Astrocyte (in vitro differentiated cells and primary cell): ENCODE data around the gene MEPCE. TPM values are rescaled to one million over a fixed set of nuclear protein-coding genes. Genes with fewer than 3 reads are reported as not detected.

Source experiments
- DNase-seq: peaks from one replicate; pipeline ENCODE4 v3.0.0-alpha.2; 2010; ENCODE audit warnings: low read depth
- FAIRE-seq: peaks from 2 replicates; lab custom pipeline; 2011; peaks lifted over from hg19 to GRCh38; lab: Jason Lieb, UNC
- H2AFZ ChIP-seq: 2 replicates; pipeline ENCODE4 v1.6.0; 2012; ENCODE audit warnings: low read depth, low read length, inconsistent platforms
- H3K27ac ChIP-seq: 2 replicates; pipeline ENCODE4 v1.5.1; 2011; ENCODE audit warnings: low read depth, low read length, inconsistent platforms
- H3K27me3 ChIP-seq: 2 replicates; pipeline ENCODE4 v1.6.0; 2011; ENCODE audit warnings: low read length, inconsistent platforms; ENCODE audit not compliant: insufficient read depth
- H3K36me3 ChIP-seq: 2 replicates; pipeline ENCODE4 v1.5.1; 2011; ENCODE audit warnings: low read length, inconsistent platforms; ENCODE audit not compliant: insufficient read depth
- H3K4me1 ChIP-seq: 2 replicates; pipeline ENCODE4 v1.5.1; 2011; ENCODE audit warnings: low read length, inconsistent platforms; ENCODE audit not compliant: insufficient read depth
- H3K4me2 ChIP-seq: 2 replicates; pipeline ENCODE4 v1.6.0; 2012; ENCODE audit warnings: low read length, inconsistent platforms
- H3K4me3 ChIP-seq: 2 replicates; pipeline ENCODE4 v1.5.1; 2011; ENCODE audit warnings: low read depth, mild to moderate bottlenecking, low read length, inconsistent platforms; ENCODE audit not compliant: insufficient read depth
- H3K79me2 ChIP-seq: 2 replicates; pipeline ENCODE4 v1.6.0; 2012; ENCODE audit warnings: mild to moderate bottlenecking, low read length, inconsistent platforms; ENCODE audit not compliant: insufficient read depth
- H3K9ac ChIP-seq: 2 replicates; pipeline ENCODE4 v1.6.0; 2012; ENCODE audit warnings: mild to moderate bottlenecking, low read length, inconsistent platforms
- H3K9me3 ChIP-seq: 2 replicates; pipeline ENCODE4 v1.5.1; 2012; ENCODE audit warnings: low read depth, mild to moderate bottlenecking, low read length, inconsistent platforms; ENCODE audit not compliant: insufficient read depth
- H4K20me1 ChIP-seq: 2 replicates; pipeline ENCODE4 v1.6.0; 2012; ENCODE audit warnings: low read length, inconsistent platforms; ENCODE audit not compliant: insufficient read depth
- H3K27ac Mint-ChIP-seq: one replicate; pipeline ENCODE4 v1.8.0; 2021; ENCODE audit warnings: mild to moderate bottlenecking, mixed read lengths; ENCODE audit not compliant: unreplicated experiment
- H3K27me3 Mint-ChIP-seq: one replicate; pipeline ENCODE4 v1.8.0; 2021; ENCODE audit warnings: low read depth, mixed read lengths; ENCODE audit not compliant: unreplicated experiment
- H3K36me3 Mint-ChIP-seq: one replicate; pipeline ENCODE4 v1.8.0; 2021; ENCODE audit warnings: low read depth, mixed read lengths; ENCODE audit not compliant: unreplicated experiment
- H3K4me1 Mint-ChIP-seq: one replicate; pipeline ENCODE4 v1.8.0; 2021; ENCODE audit warnings: low read depth, mixed read lengths; ENCODE audit not compliant: unreplicated experiment
- H3K4me3 Mint-ChIP-seq: one replicate; pipeline ENCODE4 v1.8.0; 2021; ENCODE audit warnings: mild to moderate bottlenecking, moderate library complexity, mixed read lengths; ENCODE audit not compliant: unreplicated experiment
- H3K9me3 Mint-ChIP-seq: one replicate; pipeline ENCODE4 v1.8.0; 2021; ENCODE audit warnings: mild to moderate bottlenecking, mixed read lengths; ENCODE audit not compliant: unreplicated experiment
- CTCF ChIP-seq: IDR thresholded peaks from 2 replicates; pipeline ENCODE4 v1.5.1; 2011; ENCODE audit warnings: low read depth, mild to moderate bottlenecking, inconsistent platforms, low read length, moderate library complexity; ENCODE audit not compliant: insufficient read depth
- EZH2 ChIP-seq: IDR thresholded peaks from 2 replicates; pipeline ENCODE4 v1.6.1; 2012; ENCODE audit warnings: mild to moderate bottlenecking, low read length, inconsistent platforms; ENCODE audit not compliant: insufficient read depth
- total RNA-seq: library from RNA; stranded (reverse); gene quantifications from 2 replicates; pipeline ENCODE4 v1.2.1, GENCODE V29; 2021

MEPCE gene
- total RNA-seq, 1 donor from 2014 or later = 20.2 TPM

GRCh38 chr7:100455206-100455605 is 25.6 kb downstream of the MEPCE start:
- H3K27ac Mint-ChIP-seq = no peak overlapping the region
- no peak for DNase-seq
- Histone ChIP-seq H3K27ac (no peak overlapping the region), H4K20me1 (no peaks in the 10 kb centered on the region), H3K79me2 (no peaks in the 10 kb centered on the region), H3K9ac (no peak overlapping the region), H3K9me3 (no peaks in the 10 kb centered on the region), H3K4me3 (no peak overlapping the region), H3K36me3 (no peaks in the 10 kb centered on the region), H3K4me1 (peaks cover 7% of the 10 kb centered on the region), H3K4me2 (no peak overlapping the region), H2AFZ (no peak overlapping the region), H3K27me3 (no peaks in the 10 kb centered on the region)
- no peaks in the 10 kb centered on the region for H3K9me3 Mint-ChIP-seq
- TF ChIP-seq CTCF (no peak), EZH2 (no peak)
- no peaks in the 10 kb centered on the region for H3K27me3 Mint-ChIP-seq
- no peak overlapping the region for H3K4me3 Mint-ChIP-seq
- peaks cover 4% of the 10 kb centered on the region for H3K36me3 Mint-ChIP-seq
- H3K4me1 Mint-ChIP-seq = no peaks in the 10 kb centered on the region
- no peak for FAIRE-seq

GRCh38 chr7:100456562-100456961 is 26.9 kb downstream of the MEPCE start:
- Histone ChIP-seq H3K9me3 (no peaks in the 10 kb centered on the region), H3K4me1 (no peaks in the 10 kb centered on the region), H2AFZ (no peak overlapping the region), H3K36me3 (no peaks in the 10 kb centered on the region), H3K27me3 (no peaks in the 10 kb centered on the region), H3K4me3 (no peak overlapping the region), H3K9ac (no peak overlapping the region), H3K27ac (no peak overlapping the region), H3K79me2 (no peaks in the 10 kb centered on the region), H3K4me2 (no peak overlapping the region), H4K20me1 (no peaks in the 10 kb centered on the region)
- TF ChIP-seq EZH2 (no peak), CTCF (no peak)
- no peak for DNase-seq
- Mint-ChIP-seq H3K27me3 (no peaks in the 10 kb centered on the region), H3K36me3 (peaks cover 4% of the 10 kb centered on the region), H3K4me1 (no peaks in the 10 kb centered on the region), H3K9me3 (no peaks in the 10 kb centered on the region), H3K4me3 (no peak overlapping the region), H3K27ac (no peak overlapping the region)
- FAIRE-seq = no peak

GRCh38 chr7:100457033-100457432 is 27.4 kb downstream of the MEPCE start:
- no peak overlapping the region for H3K4me2 ChIP-seq
- H3K4me3 ChIP-seq = no peak overlapping the region
- no peak overlapping the region for H3K9ac ChIP-seq
- no peak overlapping the region for H2AFZ ChIP-seq
- DNase-seq (no peak), FAIRE-seq (no peak)
- H4K20me1 ChIP-seq = no peaks in the 10 kb centered on the region
- Mint-ChIP-seq H3K4me1 (no peaks in the 10 kb centered on the region), H3K27me3 (no peaks in the 10 kb centered on the region), H3K36me3 (peaks cover 4% of the 10 kb centered on the region), H3K27ac (no peak overlapping the region), H3K4me3 (no peak overlapping the region), H3K9me3 (no peaks in the 10 kb centered on the region)
- no peaks in the 10 kb centered on the region for H3K27me3 ChIP-seq
- H3K36me3 ChIP-seq = no peaks in the 10 kb centered on the region
- H3K9me3 ChIP-seq = no peaks in the 10 kb centered on the region
- no peaks in the 10 kb centered on the region for H3K79me2 ChIP-seq
- H3K27ac ChIP-seq = no peak overlapping the region
- no peaks in the 10 kb centered on the region for H3K4me1 ChIP-seq
- no peak for TF ChIP-seq EZH2
- TF ChIP-seq CTCF = no peak
